ENCODE results near the gene GNAI3. TPM values are rescaled to one million over a fixed set of nuclear protein-coding genes. Genes with fewer than 3 reads are reported as not detected.

Gene GNAI3
- total RNA-seq, 2 donors from 2014 or later, result 5.4 to 9.3 TPM

- DNase-seq (ENCODE audit: low spot score) (peak; percentile 3), ATAC-seq (ENCODE audit: insufficient number of reproducible peaks, low FRiP score, low read depth) (no peak)
- H3K4me3 ChIP-seq, result peak overlapping the region; percentile 30
- H3K36me3 ChIP-seq, result peaks cover 25% of the 10 kb centered on the region
- peaks cover 12 to 23% of the 10 kb centered on the region in 2 donors for H3K4me1 ChIP-seq (ENCODE audit: control insufficient read depth in 1 of 2, low read depth in 2 of 2)
- H3K9me3 ChIP-seq, result no peaks in the 10 kb centered on the region
- no peaks in the 10 kb centered on the region for H3K27me3 ChIP-seq (replicated peaks; ENCODE audit: insufficient read depth)
- H3K27ac ChIP-seq, result peak overlapping the region; percentile 69 to 71
- TF ChIP-seq CTCF (IDR thresholded peaks at IDR 0.05), result no peak
Observed at GRCh38 chr1:109578947-109579443, 30.6 kb downstream of the GNAI3 start.

GRCh38 chr1:109579491-109579890, 31.1 kb downstream of the GNAI3 start:
- H3K4me3 ChIP-seq, result no peak overlapping the region
- H3K36me3 ChIP-seq, result peaks cover 25% of the 10 kb centered on the region
- peaks cover 12 to 23% of the 10 kb centered on the region in 2 donors for H3K4me1 ChIP-seq (ENCODE audit: control insufficient read depth in 1 of 2, low read depth in 2 of 2)
- no peak for TF ChIP-seq CTCF (IDR thresholded peaks at IDR 0.05)
- DNase-seq (ENCODE audit: low spot score) (no peak), ATAC-seq (ENCODE audit: insufficient number of reproducible peaks, low FRiP score, low read depth) (no peak)
- peak overlapping the region; percentile 69 to 71 for H3K27ac ChIP-seq
- H3K9me3 ChIP-seq, result no peaks in the 10 kb centered on the region
- no peaks in the 10 kb centered on the region for H3K27me3 ChIP-seq (replicated peaks; ENCODE audit: insufficient read depth)

- peaks cover 28% of the 10 kb centered on the region for H3K36me3 ChIP-seq
Observed at GRCh38 chr1:109582021-109582420, 33.6 kb downstream of the GNAI3 start.

GRCh38 chr1:109584766-109585165, 36.4 kb downstream of the GNAI3 start:
- TF ChIP-seq CTCF (IDR thresholded peaks at IDR 0.05), result no peak
- Histone ChIP-seq H3K4me1 (ENCODE audit: control insufficient read depth in 1 of 2, low read depth in 2 of 2) (peaks cover 0 to 4% of the 10 kb centered on the region in 2 donors), H3K4me3 (no peak overlapping the region), H3K27me3 (replicated peaks; ENCODE audit: insufficient read depth) (no peaks in the 10 kb centered on the region), H3K9me3 (no peaks in the 10 kb centered on the region), H3K27ac (no peak overlapping the region), H3K36me3 (peaks cover 37% of the 10 kb centered on the region)
- DNase-seq (ENCODE audit: low spot score), result no peak
- ATAC-seq (ENCODE audit: insufficient number of reproducible peaks, low FRiP score, low read depth), result no peak

More at GRCh38 chr1:109582021-109582420, 33.6 kb downstream of the GNAI3 start:
- no peak for ATAC-seq (ENCODE audit: insufficient number of reproducible peaks, low FRiP score, low read depth)
- Histone ChIP-seq H3K4me1 (ENCODE audit: control insufficient read depth in 1 of 2, low read depth in 2 of 2) (peaks cover 12 to 23% of the 10 kb centered on the region in 2 donors), H3K4me3 (no peak overlapping the region), H3K9me3 (no peaks in the 10 kb centered on the region), H3K27ac (no peak overlapping the region), H3K27me3 (replicated peaks; ENCODE audit: insufficient read depth) (no peaks in the 10 kb centered on the region)
- no peak for DNase-seq (ENCODE audit: low spot score)
- TF ChIP-seq CTCF (IDR thresholded peaks at IDR 0.05), result no peak

- H3K9me3 ChIP-seq, result no peaks in the 10 kb centered on the region
- H3K27me3 ChIP-seq (replicated peaks; ENCODE audit: insufficient read depth), result no peaks in the 10 kb centered on the region
- no peak overlapping the region for H3K4me3 ChIP-seq
- DNase-seq (ENCODE audit: low spot score), result no peak
- H3K4me1 ChIP-seq (ENCODE audit: control insufficient read depth in 1 of 2, low read depth in 2 of 2), result no peaks in the 10 kb centered on the region
- peaks cover 30% of the 10 kb centered on the region for H3K36me3 ChIP-seq
- TF ChIP-seq CTCF (IDR thresholded peaks at IDR 0.05), result no peak
- H3K27ac ChIP-seq, result no peak overlapping the region
- ATAC-seq (ENCODE audit: insufficient number of reproducible peaks, low FRiP score, low read depth), result no peak
Observed at GRCh38 chr1:109586055-109586454, 37.6 kb downstream of the GNAI3 start.
